ENCODE data around the gene SULT1A4. TPM values are rescaled to one million over a fixed set of nuclear protein-coding genes. Genes with fewer than 3 reads are reported as not detected.

SULT1A4 gene
- total RNA-seq = 30.4 and 38.4 TPM in 2 replicates

GRCh38 chr16:29459706-29460646, at the start of gene SULT1A4:
Gene SULT1A4 (plus strand): TSS chr16:29459913. CDS start chr16:29461386, 1,473 bp downstream.

GRCh38 chr16:29454269-29454668, 5.4 kb upstream of the SULT1A4 start, which contains the start of the genes BOLA2 and SLX1B:
Gene BOLA2 (minus strand): TSS chr16:29454351. CDS start chr16:29454253, 98 bp downstream.
Gene SLX1B (plus strand): TSS chr16:29454533.

GRCh38 chr16:29506308-29506707, 46.6 kb downstream of the SULT1A4 start, which contains the start of gene NPIPB12:
Gene NPIPB12 (minus strand): TSS chr16:29506408.

Other genes starting within 250 kb of the SULT1A4 start
- 0.07 TPM in 1 of 2 replicates, not detected in the other for gene NPIPB11, start 53.2 kb upstream of the SULT1A4 start, total RNA-seq
- gene BOLA2, start 5.6 kb upstream of the SULT1A4 start, total RNA-seq = 14.1 and 22.7 TPM in 2 replicates
- 29.3 and 48.5 TPM in 2 replicates for gene SLX1B, start 5.4 kb upstream of the SULT1A4 start, total RNA-seq
- 5.1 and 10.1 TPM in 2 replicates for gene NPIPB12, start 46.5 kb downstream of the SULT1A4 start, total RNA-seq
- gene SPN, start 203.3 kb downstream of the SULT1A4 start, total RNA-seq = not detected in 2 replicates
- gene QPRT, start 219.3 kb downstream of the SULT1A4 start, total RNA-seq = not detected in 2 replicates

Measured in mammary microvascular endothelial cell (primary cell).